Stimulated activated memory B cell treated with anti-CD40 and anti-IgM and Interleukin-4, amounts not matched to agents 10 μg/mL and 1 μg/mL and 100 μg/mL, for 72 hours (primary cell): Measurements from ENCODE around the gene IGSF21.
"Not testable (repeated sequence)": the region's sequence is repeated elsewhere in the genome, so short reads cannot be mapped to it uniquely, and the experiment has no call there.

Experiments
- ATAC-seq: fragments of 150-1000 bp; cut with Tn5 transposase; 2 replicates; pipeline ENCODE4 v1.10.0; 2021
- H3K27ac Mint-ChIP-seq: one replicate; pipeline ENCODE4 v1.8.0; 2022; ENCODE audit warnings: mild to moderate bottlenecking, mixed read lengths
- H3K27me3 Mint-ChIP-seq: one replicate; pipeline ENCODE4 v1.8.0; 2022; ENCODE audit warnings: mixed read lengths
- H3K36me3 Mint-ChIP-seq: one replicate; pipeline ENCODE4 v1.8.0; 2022; ENCODE audit warnings: mixed read lengths
- H3K4me1 Mint-ChIP-seq: one replicate; pipeline ENCODE4 v1.8.0; 2022; ENCODE audit warnings: mixed read lengths
- H3K4me3 Mint-ChIP-seq: one replicate; pipeline ENCODE4 v1.8.0; 2022; ENCODE audit warnings: mild to moderate bottlenecking, moderate library complexity, mixed read lengths
- H3K9me3 Mint-ChIP-seq: one replicate; pipeline ENCODE4 v1.8.0; 2022; ENCODE audit warnings: mixed read lengths

The IGSF21 gene

GRCh38 chr1:18415448-18416027 is 307.9 kb downstream of the IGSF21 start:
- Mint-ChIP-seq H3K9me3 (peaks cover 14% of the 10 kb centered on the region), H3K36me3 (no peaks in the 10 kb centered on the region), H3K27ac (no peak overlapping the region), H3K4me1 (no peaks in the 10 kb centered on the region), H3K27me3 (peaks cover 17% of the 10 kb centered on the region), H3K4me3 (no peak overlapping the region)
- ATAC-seq = no peak

GRCh38 chr1:18416126-18416525 is 308.5 kb downstream of the IGSF21 start:
- peaks cover 14% of the 10 kb centered on the region for H3K9me3 Mint-ChIP-seq
- not testable (repeated sequence) for H3K27ac Mint-ChIP-seq, ATAC-seq, H3K36me3 Mint-ChIP-seq, H3K4me1 Mint-ChIP-seq, H3K4me3 Mint-ChIP-seq
- H3K27me3 Mint-ChIP-seq = peaks cover 17% of the 10 kb centered on the region

- peaks cover 7% of the 10 kb centered on the region for H3K9me3 Mint-ChIP-seq
- no peak overlapping the region for H3K27ac Mint-ChIP-seq
- H3K4me1 Mint-ChIP-seq = no peaks in the 10 kb centered on the region
- H3K36me3 Mint-ChIP-seq = no peaks in the 10 kb centered on the region
- no peak overlapping the region for H3K4me3 Mint-ChIP-seq
- ATAC-seq = no peak
- peaks cover 17% of the 10 kb centered on the region for H3K27me3 Mint-ChIP-seq
Observed at GRCh38 chr1:18417316-18418269, 310.0 kb downstream of the IGSF21 start.

- Mint-ChIP-seq H3K27me3 (peaks cover 13% of the 10 kb centered on the region), H3K36me3 (no peaks in the 10 kb centered on the region), H3K4me1 (no peaks in the 10 kb centered on the region), H3K27ac (no peak overlapping the region), H3K9me3 (peaks cover 2% of the 10 kb centered on the region), H3K4me3 (no peak overlapping the region)
- no peak for ATAC-seq
Observed at GRCh38 chr1:18419113-18419844, 311.7 kb downstream of the IGSF21 start.

GRCh38 chr1:18419845-18420184 is 312.2 kb downstream of the IGSF21 start:
- H3K9me3 Mint-ChIP-seq = no peaks in the 10 kb centered on the region
- H3K27me3 Mint-ChIP-seq = peaks cover 8% of the 10 kb centered on the region
- H3K27ac Mint-ChIP-seq = no peak overlapping the region
- no peaks in the 10 kb centered on the region for H3K36me3 Mint-ChIP-seq
- no peaks in the 10 kb centered on the region for H3K4me1 Mint-ChIP-seq
- no peak for ATAC-seq
- no peak overlapping the region for H3K4me3 Mint-ChIP-seq

- H3K27ac Mint-ChIP-seq = no peak overlapping the region
- peaks cover 2% of the 10 kb centered on the region for H3K9me3 Mint-ChIP-seq
Observed at GRCh38 chr1:18422076-18422777, 314.6 kb downstream of the IGSF21 start.

GRCh38 chr1:18422954-18423353 is 315.4 kb downstream of the IGSF21 start:
- ATAC-seq = no peak

More at GRCh38 chr1:18422076-18422777, 314.6 kb downstream of the IGSF21 start:
- ATAC-seq = no peak
- H3K4me3 Mint-ChIP-seq = no peak overlapping the region
- H3K27me3 Mint-ChIP-seq = peaks cover 6% of the 10 kb centered on the region
- no peaks in the 10 kb centered on the region for H3K36me3 Mint-ChIP-seq
- H3K4me1 Mint-ChIP-seq = no peaks in the 10 kb centered on the region

GRCh38 chr1:18426580-18426979 is 319.0 kb downstream of the IGSF21 start:
- peaks cover 19% of the 10 kb centered on the region for H3K27me3 Mint-ChIP-seq
- peaks cover 2% of the 10 kb centered on the region for H3K9me3 Mint-ChIP-seq
- H3K4me1 Mint-ChIP-seq = no peaks in the 10 kb centered on the region
- no peak overlapping the region for H3K4me3 Mint-ChIP-seq
- no peak for ATAC-seq
- no peak overlapping the region for H3K27ac Mint-ChIP-seq
- H3K36me3 Mint-ChIP-seq = no peaks in the 10 kb centered on the region

More at GRCh38 chr1:18422954-18423353, 315.4 kb downstream of the IGSF21 start:
- no peak overlapping the region for H3K27ac Mint-ChIP-seq
- H3K36me3 Mint-ChIP-seq = no peaks in the 10 kb centered on the region
- H3K4me3 Mint-ChIP-seq = no peak overlapping the region
- no peaks in the 10 kb centered on the region for H3K4me1 Mint-ChIP-seq
- H3K9me3 Mint-ChIP-seq = peaks cover 2% of the 10 kb centered on the region
- H3K27me3 Mint-ChIP-seq = peaks cover 2% of the 10 kb centered on the region
